ENCODE results near the gene ARMC2.

DNA sequence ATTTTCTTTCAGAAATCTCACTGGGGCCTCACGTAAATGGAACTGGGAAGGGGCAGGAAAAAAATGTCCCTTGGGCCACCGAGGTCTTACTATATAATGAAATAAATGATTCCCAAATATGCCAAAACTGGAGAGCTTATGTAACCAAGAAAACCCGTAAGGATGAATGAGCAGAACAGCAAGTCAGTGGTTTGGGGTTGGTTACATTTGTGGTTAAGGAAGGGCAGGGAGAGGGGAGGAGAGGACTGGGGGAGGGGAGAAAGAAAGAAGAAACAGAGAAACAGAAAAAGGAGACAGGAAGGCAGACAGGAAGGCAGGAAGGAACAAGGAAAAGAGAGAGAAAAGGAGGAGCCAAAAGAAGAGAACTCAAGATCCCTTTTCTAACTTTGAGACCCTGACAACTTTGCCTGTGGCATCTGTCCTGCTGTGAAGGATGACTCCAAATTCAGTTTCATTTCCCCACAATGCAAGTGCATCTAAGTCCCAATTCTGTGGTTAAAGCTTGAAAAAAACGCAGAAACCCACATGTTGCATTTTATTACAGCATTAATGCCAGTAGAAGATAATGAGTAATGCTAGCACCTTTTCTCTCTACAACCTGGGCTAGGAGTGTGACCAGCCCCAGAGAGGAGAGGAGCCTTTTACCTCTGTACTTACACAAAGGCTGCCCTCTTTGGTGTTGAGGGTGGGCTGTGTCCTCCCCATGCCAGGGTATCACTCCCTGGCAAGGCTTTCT is 10.8 kb upstream of the ARMC2 start:
- no peak for TF ChIP-seq POLR2A (IDR thresholded peaks at IDR 0.05)
- TF ChIP-seq, protein P1, sequence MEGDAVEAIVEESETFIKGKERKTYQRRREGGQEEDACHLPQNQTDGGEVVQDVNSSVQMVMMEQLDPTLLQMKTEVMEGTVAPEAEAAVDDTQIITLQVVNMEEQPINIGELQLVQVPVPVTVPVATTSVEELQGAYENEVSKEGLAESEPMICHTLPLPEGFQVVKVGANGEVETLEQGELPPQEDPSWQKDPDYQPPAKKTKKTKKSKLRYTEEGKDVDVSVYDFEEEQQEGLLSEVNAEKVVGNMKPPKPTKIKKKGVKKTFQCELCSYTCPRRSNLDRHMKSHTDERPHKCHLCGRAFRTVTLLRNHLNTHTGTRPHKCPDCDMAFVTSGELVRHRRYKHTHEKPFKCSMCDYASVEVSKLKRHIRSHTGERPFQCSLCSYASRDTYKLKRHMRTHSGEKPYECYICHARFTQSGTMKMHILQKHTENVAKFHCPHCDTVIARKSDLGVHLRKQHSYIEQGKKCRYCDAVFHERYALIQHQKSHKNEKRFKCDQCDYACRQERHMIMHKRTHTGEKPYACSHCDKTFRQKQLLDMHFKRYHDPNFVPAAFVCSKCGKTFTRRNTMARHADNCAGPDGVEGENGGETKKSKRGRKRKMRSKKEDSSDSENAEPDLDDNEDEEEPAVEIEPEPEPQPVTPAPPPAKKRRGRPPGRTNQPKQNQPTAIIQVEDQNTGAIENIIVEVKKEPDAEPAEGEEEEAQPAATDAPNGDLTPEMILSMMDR (IDR thresholded peaks at IDR 0.05): no peak

All from tibial nerve (tissue), 3 donors.